GM18867 (cell line): Measurements from ENCODE around the gene ZNF467.

Source experiments
- ATAC-seq: cut with Tn5 transposase; IDR thresholded peaks from one replicate; pipeline ENCODE4 v1.9.1; 2021; ENCODE audit warnings: mild to moderate bottlenecking, moderate library complexity; ENCODE audit not compliant: unreplicated experiment

ZNF467 gene

GRCh38 chr7:149729983-149730801 is 43.2 kb downstream of the ZNF467 start:
- no peak for ATAC-seq

GRCh38 chr7:149729586-149729982 is 43.8 kb downstream of the ZNF467 start:
- no peak for ATAC-seq

GRCh38 chr7:149728491-149729375 is 44.7 kb downstream of the ZNF467 start:
- no peak for ATAC-seq

- no peak for ATAC-seq
These were observed 45.4 kb downstream of the ZNF467 start for GRCh38 chr7:149727899-149728476.

GRCh38 chr7:149727053-149727898 is 46.1 kb downstream of the ZNF467 start:
- no peak for ATAC-seq

- ATAC-seq: no peak
These were observed 47.5 kb downstream of the ZNF467 start for GRCh38 chr7:149725916-149726315.

GRCh38 chr7:149725426-149725821 is 48.0 kb downstream of the ZNF467 start:
- ATAC-seq: no peak

GRCh38 chr7:149724661-149725425 is 48.5 kb downstream of the ZNF467 start:
- ATAC-seq: no peak

- no peak for ATAC-seq
These were observed 49.4 kb downstream of the ZNF467 start for GRCh38 chr7:149723795-149724495.

- no peak for ATAC-seq
These were observed 50.2 kb downstream of the ZNF467 start for GRCh38 chr7:149723082-149723767.

GRCh38 chr7:149722356-149722957 is 50.9 kb downstream of the ZNF467 start:
- ATAC-seq: no peak

GRCh38 chr7:149721084-149721601 is 52.2 kb downstream of the ZNF467 start:
- ATAC-seq: no peak

- ATAC-seq: peak; percentile 49
These were observed 52.9 kb downstream of the ZNF467 start for GRCh38 chr7:149720372-149721083.

- peak; percentile 56 for ATAC-seq
These were observed 53.5 kb downstream of the ZNF467 start for GRCh38 chr7:149719912-149720335.

GRCh38 chr7:149719050-149719899 is 54.1 kb downstream of the ZNF467 start:
- ATAC-seq: no peak

GRCh38 chr7:149718730-149719049 is 54.7 kb downstream of the ZNF467 start:
- no peak for ATAC-seq

- ATAC-seq: no peak
These were observed 55.9 kb downstream of the ZNF467 start for GRCh38 chr7:149717481-149717880.
